GM12864 (cell line): ENCODE measurements around the gene TRMT112.

Experiments
- DNase-seq: peaks from one replicate; pipeline ENCODE4 v3.0.0-alpha.2; 2011; ENCODE audit warnings: low read depth
- H3K4me3 ChIP-seq: 2 replicates; pipeline ENCODE4 v1.5.1; 2011; ENCODE audit warnings: mild to moderate bottlenecking, low read depth, low read length, control low read depth
- TF ChIP-seq, protein P1 (sequence below): IDR thresholded peaks from 2 replicates; pipeline ENCODE4 v1.5.1; 2011; ENCODE audit warnings: low read depth, mild to moderate bottlenecking, moderate library complexity, low read length, control low read depth, inconsistent platforms; ENCODE audit errors: missing control alignments

TRMT112 gene

DNA sequence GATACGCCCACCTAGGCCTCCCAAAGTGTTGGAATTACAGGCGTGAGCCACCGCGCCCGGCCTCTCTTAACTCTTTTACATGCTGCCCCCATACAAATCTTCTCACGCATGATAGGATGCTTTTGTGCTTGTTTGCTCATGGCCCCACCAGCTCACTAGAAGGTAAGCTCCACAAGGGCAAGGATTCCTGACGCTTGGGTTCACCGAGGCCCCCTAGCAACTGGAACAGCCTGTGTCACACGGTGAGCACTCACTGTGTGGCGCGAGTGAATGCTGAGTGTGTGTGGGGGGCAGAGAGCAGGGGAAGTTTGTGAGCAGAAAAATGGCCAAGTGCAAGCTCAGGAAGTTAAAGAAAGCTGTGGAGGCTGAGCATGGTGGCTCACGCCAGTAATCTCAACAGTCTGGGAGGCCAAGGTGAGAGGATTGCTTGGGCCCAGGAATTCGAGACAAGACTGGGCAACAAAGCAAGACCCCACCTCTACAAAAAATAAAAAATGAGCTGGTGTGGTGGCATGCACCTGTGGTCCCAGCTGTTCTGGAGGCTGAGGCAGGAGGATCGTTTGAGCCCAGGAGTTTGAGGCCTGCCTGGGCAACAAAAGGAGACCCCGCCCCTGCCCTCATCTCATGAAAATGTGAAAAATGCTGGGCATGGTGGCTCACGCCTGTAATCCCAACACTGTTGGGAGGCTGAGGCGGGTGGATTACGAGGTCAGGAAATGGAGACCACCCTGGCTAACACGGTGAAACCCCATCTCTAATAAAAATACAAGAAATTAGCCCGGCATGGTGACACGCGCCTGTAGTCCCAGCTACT, 35.2 kb downstream of the TRMT112 start:
- no peak for DNase-seq
- no peak overlapping the region for H3K4me3 ChIP-seq
- TF ChIP-seq, protein P1, sequence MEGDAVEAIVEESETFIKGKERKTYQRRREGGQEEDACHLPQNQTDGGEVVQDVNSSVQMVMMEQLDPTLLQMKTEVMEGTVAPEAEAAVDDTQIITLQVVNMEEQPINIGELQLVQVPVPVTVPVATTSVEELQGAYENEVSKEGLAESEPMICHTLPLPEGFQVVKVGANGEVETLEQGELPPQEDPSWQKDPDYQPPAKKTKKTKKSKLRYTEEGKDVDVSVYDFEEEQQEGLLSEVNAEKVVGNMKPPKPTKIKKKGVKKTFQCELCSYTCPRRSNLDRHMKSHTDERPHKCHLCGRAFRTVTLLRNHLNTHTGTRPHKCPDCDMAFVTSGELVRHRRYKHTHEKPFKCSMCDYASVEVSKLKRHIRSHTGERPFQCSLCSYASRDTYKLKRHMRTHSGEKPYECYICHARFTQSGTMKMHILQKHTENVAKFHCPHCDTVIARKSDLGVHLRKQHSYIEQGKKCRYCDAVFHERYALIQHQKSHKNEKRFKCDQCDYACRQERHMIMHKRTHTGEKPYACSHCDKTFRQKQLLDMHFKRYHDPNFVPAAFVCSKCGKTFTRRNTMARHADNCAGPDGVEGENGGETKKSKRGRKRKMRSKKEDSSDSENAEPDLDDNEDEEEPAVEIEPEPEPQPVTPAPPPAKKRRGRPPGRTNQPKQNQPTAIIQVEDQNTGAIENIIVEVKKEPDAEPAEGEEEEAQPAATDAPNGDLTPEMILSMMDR, result no peak

DNA sequence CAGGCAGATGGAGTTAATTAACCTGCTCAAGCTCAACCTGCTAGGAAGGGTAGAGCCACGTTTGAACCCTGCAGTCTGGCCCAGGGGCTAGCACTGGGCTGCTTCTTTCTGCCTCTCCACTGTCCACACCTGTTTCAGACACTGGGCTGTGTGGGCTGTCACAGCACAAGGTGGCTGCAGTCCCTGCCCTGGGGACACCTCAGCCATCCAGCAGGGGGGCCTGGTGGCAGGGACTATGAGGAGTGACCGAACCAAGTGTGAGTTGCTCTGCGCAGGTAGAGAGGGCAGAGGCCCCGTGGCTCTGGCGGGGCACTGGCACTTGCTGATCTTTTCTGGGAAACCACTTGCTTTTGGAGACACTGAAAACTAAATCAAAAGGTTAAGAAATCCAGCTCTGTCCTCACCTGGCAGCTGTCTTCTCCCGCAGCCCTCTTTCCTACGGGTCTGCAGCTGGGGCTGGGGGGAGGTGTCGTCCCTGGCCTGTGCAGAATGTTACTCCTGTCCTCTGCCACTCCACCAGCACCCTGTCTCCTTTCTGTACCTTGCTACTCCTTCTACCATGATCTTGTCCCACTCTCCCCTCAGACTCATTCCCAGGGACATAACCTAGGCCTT, 38.7 kb downstream of the TRMT112 start:
- H3K4me3 ChIP-seq, result no peak overlapping the region
- no peak for DNase-seq
- TF ChIP-seq, protein P1, result no peak

DNA sequence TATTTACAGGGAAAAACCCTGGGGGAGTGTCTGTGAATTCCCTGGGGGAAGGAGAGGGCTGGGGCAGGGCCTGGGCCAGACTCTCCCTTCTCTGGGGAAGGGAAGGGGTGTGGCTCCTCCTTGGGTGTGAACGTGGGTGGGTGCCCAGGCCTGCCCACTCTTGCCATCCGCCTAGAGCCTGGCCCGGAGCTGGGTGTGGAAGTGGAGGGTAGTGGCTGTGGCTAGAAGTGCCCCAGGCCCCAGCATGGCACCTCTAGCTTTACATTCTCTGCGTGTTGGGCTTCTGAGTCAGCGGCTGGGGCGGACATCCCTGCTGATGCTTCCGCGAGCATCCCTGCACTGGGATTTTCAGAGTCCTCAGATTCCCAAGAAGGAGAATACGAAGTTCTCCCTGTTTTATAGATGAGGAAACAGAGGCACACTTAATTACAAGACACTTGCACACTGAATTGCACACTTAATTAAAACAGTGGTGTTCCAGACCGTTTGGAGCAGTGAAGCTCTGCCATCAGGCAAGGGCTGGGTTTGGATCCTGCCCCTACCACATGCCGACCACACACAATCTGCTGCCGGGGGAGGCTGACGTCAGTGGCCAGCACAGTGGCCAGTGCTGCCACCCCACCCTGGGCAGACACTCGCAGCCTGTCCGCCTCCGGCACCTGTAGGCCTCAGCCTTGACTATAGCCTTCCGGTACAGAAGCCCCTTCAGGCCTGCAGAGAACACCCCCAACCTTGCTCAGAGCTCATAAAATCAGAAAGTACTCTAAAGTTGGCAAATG, 40.5 kb downstream of the TRMT112 start:
- TF ChIP-seq, protein P1, result no peak
- H3K4me3 ChIP-seq, result no peak overlapping the region
- no peak for DNase-seq

DNA sequence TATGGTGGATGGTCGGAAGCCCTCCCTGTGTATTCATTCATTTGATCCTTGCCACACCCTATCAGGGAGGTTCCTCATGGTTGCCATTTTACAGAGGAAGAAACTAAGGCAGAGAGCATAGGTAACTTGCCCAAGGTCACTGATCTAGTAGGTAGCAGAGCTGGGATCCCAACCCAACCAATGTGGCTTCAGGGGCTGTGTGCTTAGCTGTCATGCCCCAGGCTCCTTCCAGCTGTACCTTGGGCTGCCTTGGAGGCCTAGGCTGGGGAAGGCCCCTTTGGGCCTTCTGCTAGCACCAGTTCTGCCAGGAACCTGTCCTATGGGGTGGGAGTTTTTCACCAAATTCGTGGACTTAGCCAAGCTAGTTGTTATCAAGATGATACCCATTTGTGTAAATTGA, 41.5 kb downstream of the TRMT112 start:
- TF ChIP-seq, protein P1, result no peak
- H3K4me3 ChIP-seq, result no peak overlapping the region
- no peak for DNase-seq

DNA sequence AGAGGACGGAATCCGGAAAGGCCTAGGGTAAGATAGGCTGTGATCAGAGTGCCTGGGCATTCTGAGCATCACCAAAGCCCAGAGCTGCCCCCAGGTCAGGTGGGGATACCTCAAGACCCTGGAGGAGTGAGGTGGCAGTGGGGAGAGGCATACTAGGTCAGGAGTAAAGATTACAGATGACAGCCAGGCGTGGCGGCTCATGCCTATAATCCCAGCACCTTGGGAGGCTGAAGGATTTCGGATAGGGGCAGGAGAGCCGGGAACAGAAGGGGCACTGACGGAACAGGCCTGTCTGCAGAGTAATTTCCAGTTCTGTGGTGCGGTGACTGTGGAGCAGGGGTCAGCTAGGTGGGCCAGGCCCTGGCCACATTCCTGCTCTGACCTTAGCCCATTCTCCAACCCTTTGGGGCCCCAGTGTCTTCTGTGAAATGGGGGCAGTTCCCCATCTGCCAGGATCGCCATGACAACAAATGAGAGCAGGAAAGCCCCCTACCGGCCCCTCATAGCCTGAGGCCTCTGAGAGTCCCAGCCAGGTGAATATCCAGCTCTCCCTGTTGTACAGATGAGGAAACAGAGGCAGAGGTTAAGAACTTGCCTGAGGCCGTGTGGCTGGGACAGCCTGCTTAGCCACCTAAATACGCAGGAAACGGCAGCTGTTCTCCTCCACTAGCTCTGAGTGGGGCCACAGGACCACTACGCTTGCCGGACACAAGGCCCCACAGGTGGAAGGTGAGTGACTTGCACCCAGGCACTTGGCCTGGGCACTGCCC, 42.1 kb downstream of the TRMT112 start:
- DNase-seq, result no peak
- H3K4me3 ChIP-seq, result no peak overlapping the region
- TF ChIP-seq, protein P1, result no peak

DNA sequence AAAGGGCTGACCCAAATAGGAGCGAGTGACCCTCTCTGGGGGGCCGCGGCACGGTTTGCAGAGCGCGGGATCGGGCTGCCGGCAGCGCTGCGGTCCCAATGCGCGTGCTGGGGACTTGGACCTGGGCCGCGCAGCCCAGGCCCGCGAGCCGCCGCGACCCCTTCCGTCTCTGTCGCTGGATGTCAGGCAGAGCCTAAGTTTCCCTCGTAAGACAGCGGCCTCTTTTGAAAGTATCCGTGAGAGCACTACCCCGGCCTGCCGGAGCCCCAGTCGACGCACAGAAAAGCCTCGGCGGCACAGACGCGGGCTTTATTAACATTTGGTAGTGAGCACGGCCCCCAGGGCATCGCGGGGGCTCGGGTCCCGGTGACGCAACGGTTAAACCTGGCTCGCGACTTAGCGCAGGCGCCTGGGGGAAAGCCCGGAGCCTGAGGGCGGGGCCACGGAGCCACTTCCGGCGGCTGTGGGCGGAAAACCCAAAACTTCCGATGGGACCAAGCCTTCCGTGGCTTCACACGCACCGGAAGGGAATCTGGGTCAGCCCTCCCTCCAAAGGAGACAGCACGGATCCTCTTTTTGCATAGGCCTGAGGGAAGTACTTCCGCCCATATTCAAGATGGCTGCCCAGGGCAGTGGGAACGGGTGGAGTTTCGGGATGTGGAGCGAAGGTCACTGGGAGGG, 47.7 kb downstream of the TRMT112 start:
- H3K4me3 ChIP-seq, result peak overlapping the region; percentile 87
- TF ChIP-seq, protein P1, result no peak
- peak; percentile 99 for DNase-seq
